Astrocyte (in vitro differentiated cells and primary cell): ENCODE data around the gene GDF2. TPM values are rescaled to one million over a fixed set of nuclear protein-coding genes. Genes with fewer than 3 reads are reported as not detected.

Source experiments
- DNase-seq: peaks from one replicate; pipeline ENCODE4 v3.0.0-alpha.2; 2010; ENCODE audit warnings: low read depth
- FAIRE-seq: peaks from 2 replicates; lab custom pipeline; 2011; peaks lifted over from hg19 to GRCh38; lab: Jason Lieb, UNC
- H2AFZ ChIP-seq: 2 replicates; pipeline ENCODE4 v1.6.0; 2012; ENCODE audit warnings: low read depth, low read length, inconsistent platforms
- H3K27ac ChIP-seq: 2 replicates; pipeline ENCODE4 v1.5.1; 2011; ENCODE audit warnings: low read depth, low read length, inconsistent platforms
- H3K27me3 ChIP-seq: 2 replicates; pipeline ENCODE4 v1.6.0; 2011; ENCODE audit warnings: low read length, inconsistent platforms; ENCODE audit not compliant: insufficient read depth
- H3K36me3 ChIP-seq: 2 replicates; pipeline ENCODE4 v1.5.1; 2011; ENCODE audit warnings: low read length, inconsistent platforms; ENCODE audit not compliant: insufficient read depth
- H3K4me1 ChIP-seq: 2 replicates; pipeline ENCODE4 v1.5.1; 2011; ENCODE audit warnings: low read length, inconsistent platforms; ENCODE audit not compliant: insufficient read depth
- H3K4me2 ChIP-seq: 2 replicates; pipeline ENCODE4 v1.6.0; 2012; ENCODE audit warnings: low read length, inconsistent platforms
- H3K4me3 ChIP-seq: 2 replicates; pipeline ENCODE4 v1.5.1; 2011; ENCODE audit warnings: low read depth, mild to moderate bottlenecking, low read length, inconsistent platforms; ENCODE audit not compliant: insufficient read depth
- H3K79me2 ChIP-seq: 2 replicates; pipeline ENCODE4 v1.6.0; 2012; ENCODE audit warnings: mild to moderate bottlenecking, low read length, inconsistent platforms; ENCODE audit not compliant: insufficient read depth
- H3K9ac ChIP-seq: 2 replicates; pipeline ENCODE4 v1.6.0; 2012; ENCODE audit warnings: mild to moderate bottlenecking, low read length, inconsistent platforms
- H3K9me3 ChIP-seq: 2 replicates; pipeline ENCODE4 v1.5.1; 2012; ENCODE audit warnings: low read depth, mild to moderate bottlenecking, low read length, inconsistent platforms; ENCODE audit not compliant: insufficient read depth
- H4K20me1 ChIP-seq: 2 replicates; pipeline ENCODE4 v1.6.0; 2012; ENCODE audit warnings: low read length, inconsistent platforms; ENCODE audit not compliant: insufficient read depth
- H3K27ac Mint-ChIP-seq: one replicate; pipeline ENCODE4 v1.8.0; 2021; ENCODE audit warnings: mild to moderate bottlenecking, mixed read lengths; ENCODE audit not compliant: unreplicated experiment
- H3K27me3 Mint-ChIP-seq: one replicate; pipeline ENCODE4 v1.8.0; 2021; ENCODE audit warnings: low read depth, mixed read lengths; ENCODE audit not compliant: unreplicated experiment
- H3K36me3 Mint-ChIP-seq: one replicate; pipeline ENCODE4 v1.8.0; 2021; ENCODE audit warnings: low read depth, mixed read lengths; ENCODE audit not compliant: unreplicated experiment
- H3K4me1 Mint-ChIP-seq: one replicate; pipeline ENCODE4 v1.8.0; 2021; ENCODE audit warnings: low read depth, mixed read lengths; ENCODE audit not compliant: unreplicated experiment
- H3K4me3 Mint-ChIP-seq: one replicate; pipeline ENCODE4 v1.8.0; 2021; ENCODE audit warnings: mild to moderate bottlenecking, moderate library complexity, mixed read lengths; ENCODE audit not compliant: unreplicated experiment
- H3K9me3 Mint-ChIP-seq: one replicate; pipeline ENCODE4 v1.8.0; 2021; ENCODE audit warnings: mild to moderate bottlenecking, mixed read lengths; ENCODE audit not compliant: unreplicated experiment
- EZH2 ChIP-seq: IDR thresholded peaks from 2 replicates; pipeline ENCODE4 v1.6.1; 2012; ENCODE audit warnings: mild to moderate bottlenecking, low read length, inconsistent platforms; ENCODE audit not compliant: insufficient read depth
- total RNA-seq: library from RNA; stranded (reverse); gene quantifications from 2 replicates; pipeline ENCODE4 v1.2.1, GENCODE V29; 2021
- TF ChIP-seq, protein P1 (sequence below): IDR thresholded peaks from 2 replicates; pipeline ENCODE4 v1.5.1; 2011; ENCODE audit warnings: low read depth, mild to moderate bottlenecking, inconsistent platforms, low read length, moderate library complexity; ENCODE audit not compliant: insufficient read depth

GDF2 gene
- total RNA-seq, 1 donor from 2014 or later: not detected

DNA sequence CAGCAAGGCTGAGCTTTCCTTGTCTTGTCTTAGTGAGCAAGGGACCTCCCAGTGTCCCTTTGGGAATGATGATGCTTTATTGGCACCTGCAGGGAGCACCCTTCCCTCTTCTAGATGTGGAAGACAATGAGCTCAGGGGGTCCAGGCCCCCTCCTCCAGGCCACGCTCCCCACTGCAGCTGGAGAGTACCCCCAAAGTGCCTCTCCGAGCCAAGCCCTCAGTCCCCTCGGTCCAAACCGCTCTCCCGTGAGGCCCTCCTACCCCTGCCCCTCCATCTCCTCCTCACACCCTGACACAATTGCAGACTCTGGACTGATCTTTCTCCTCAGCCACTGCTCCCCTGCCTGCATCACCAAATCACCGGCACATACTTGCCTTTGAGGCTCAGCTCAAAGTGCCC is 42.7 kb downstream of the GDF2 start:
- no peaks in the 10 kb centered on the region for H3K4me1 Mint-ChIP-seq
- Histone ChIP-seq H3K4me1 (no peaks in the 10 kb centered on the region), H2AFZ (no peak overlapping the region), H3K27me3 (no peaks in the 10 kb centered on the region), H4K20me1 (no peaks in the 10 kb centered on the region), H3K9ac (no peak overlapping the region), H3K4me3 (no peak overlapping the region), H3K27ac (no peak overlapping the region), H3K4me2 (no peak overlapping the region), H3K79me2 (no peaks in the 10 kb centered on the region), H3K9me3 (no peaks in the 10 kb centered on the region), H3K36me3 (no peaks in the 10 kb centered on the region)
- H3K27me3 Mint-ChIP-seq: peaks cover 35% of the 10 kb centered on the region
- FAIRE-seq (no peak), DNase-seq (no peak)
- TF ChIP-seq, protein P1, sequence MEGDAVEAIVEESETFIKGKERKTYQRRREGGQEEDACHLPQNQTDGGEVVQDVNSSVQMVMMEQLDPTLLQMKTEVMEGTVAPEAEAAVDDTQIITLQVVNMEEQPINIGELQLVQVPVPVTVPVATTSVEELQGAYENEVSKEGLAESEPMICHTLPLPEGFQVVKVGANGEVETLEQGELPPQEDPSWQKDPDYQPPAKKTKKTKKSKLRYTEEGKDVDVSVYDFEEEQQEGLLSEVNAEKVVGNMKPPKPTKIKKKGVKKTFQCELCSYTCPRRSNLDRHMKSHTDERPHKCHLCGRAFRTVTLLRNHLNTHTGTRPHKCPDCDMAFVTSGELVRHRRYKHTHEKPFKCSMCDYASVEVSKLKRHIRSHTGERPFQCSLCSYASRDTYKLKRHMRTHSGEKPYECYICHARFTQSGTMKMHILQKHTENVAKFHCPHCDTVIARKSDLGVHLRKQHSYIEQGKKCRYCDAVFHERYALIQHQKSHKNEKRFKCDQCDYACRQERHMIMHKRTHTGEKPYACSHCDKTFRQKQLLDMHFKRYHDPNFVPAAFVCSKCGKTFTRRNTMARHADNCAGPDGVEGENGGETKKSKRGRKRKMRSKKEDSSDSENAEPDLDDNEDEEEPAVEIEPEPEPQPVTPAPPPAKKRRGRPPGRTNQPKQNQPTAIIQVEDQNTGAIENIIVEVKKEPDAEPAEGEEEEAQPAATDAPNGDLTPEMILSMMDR: no peak
- no peak for TF ChIP-seq EZH2
- H3K27ac Mint-ChIP-seq: no peak overlapping the region
- H3K4me3 Mint-ChIP-seq: no peak overlapping the region
- H3K36me3 Mint-ChIP-seq: peaks cover 3% of the 10 kb centered on the region
- peaks cover 5% of the 10 kb centered on the region for H3K9me3 Mint-ChIP-seq

DNA sequence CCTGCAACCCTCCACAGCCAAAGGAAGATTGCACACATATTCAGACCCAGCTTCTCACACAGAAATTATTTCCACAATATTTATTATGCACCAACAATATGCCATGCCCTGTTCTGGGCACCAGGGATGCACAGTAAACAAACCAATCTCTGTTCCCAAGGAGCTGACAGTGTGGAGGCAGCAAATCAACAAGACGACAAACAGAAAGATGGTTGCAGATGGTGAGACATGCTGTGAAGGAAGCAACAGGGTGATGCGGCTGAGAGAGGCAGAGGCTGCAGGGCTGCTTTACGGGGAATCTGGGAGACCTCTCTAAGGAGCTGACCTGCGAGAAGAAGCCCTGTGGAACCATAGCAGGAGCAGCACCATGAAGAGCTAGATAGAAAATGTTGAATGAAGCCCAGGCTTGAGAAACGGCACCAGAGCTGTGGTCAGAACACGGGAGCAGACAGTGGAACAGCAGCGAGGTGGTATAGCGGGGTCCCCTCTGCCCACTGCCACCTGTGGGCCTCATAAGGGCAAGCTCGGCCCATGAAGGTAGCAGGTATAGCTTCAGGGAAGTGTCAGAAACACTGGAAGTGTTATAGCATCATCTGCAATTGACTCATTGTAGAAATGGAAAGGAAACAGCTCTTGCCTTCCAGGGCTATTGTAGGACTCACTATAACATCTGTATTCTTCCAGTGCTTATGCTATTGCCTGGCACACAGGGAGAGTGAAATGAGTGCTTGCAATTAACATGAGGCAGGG is 43.4 kb downstream of the GDF2 start:
- Histone ChIP-seq H3K9ac (no peak overlapping the region), H3K4me2 (no peak overlapping the region), H3K36me3 (no peaks in the 10 kb centered on the region), H3K9me3 (no peaks in the 10 kb centered on the region), H2AFZ (no peak overlapping the region), H4K20me1 (no peaks in the 10 kb centered on the region), H3K27ac (no peak overlapping the region), H3K79me2 (no peaks in the 10 kb centered on the region), H3K4me3 (no peak overlapping the region), H3K27me3 (no peaks in the 10 kb centered on the region), H3K4me1 (no peaks in the 10 kb centered on the region)
- peaks cover 5% of the 10 kb centered on the region for H3K9me3 Mint-ChIP-seq
- peaks cover 39% of the 10 kb centered on the region for H3K27me3 Mint-ChIP-seq
- DNase-seq: no peak
- H3K27ac Mint-ChIP-seq: no peak overlapping the region
- H3K4me1 Mint-ChIP-seq: no peaks in the 10 kb centered on the region
- no peak overlapping the region for H3K4me3 Mint-ChIP-seq
- H3K36me3 Mint-ChIP-seq: peaks cover 3% of the 10 kb centered on the region
- FAIRE-seq: no peak
- no peak for TF ChIP-seq EZH2
- TF ChIP-seq, protein P1: no peak

DNA sequence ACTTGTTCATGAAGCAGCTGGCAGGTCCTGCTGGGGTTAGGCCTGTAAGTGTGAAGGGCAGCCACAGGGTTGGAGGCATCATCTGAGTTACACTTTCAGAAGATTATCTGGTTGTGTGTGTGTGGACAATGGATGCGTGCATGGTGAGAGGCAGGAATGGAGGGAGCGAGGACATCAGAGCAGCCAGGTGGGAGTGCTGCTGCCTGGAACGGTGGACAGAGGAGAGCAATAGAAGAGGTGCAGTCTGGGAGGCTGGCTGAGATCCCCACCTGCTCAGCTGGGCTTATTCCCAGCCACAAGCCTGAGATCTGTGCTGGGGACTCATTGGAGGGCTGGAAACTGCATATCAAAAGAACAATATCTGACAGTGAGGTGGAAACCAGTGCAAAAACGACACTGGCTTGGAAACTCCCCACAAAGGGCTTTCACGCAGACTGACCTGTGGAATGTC is 44.0 kb downstream of the GDF2 start:
- FAIRE-seq (no peak), DNase-seq (no peak)
- H3K9ac ChIP-seq: no peak overlapping the region
- H3K27ac ChIP-seq: no peak overlapping the region
- no peak overlapping the region for H3K27ac Mint-ChIP-seq
- H3K4me3 ChIP-seq: no peak overlapping the region
- H3K4me3 Mint-ChIP-seq: no peak overlapping the region
- peaks cover 5% of the 10 kb centered on the region for H3K9me3 Mint-ChIP-seq
- no peaks in the 10 kb centered on the region for H3K27me3 ChIP-seq
- H3K36me3 Mint-ChIP-seq: peaks cover 3% of the 10 kb centered on the region
- no peaks in the 10 kb centered on the region for H4K20me1 ChIP-seq
- H3K9me3 ChIP-seq: no peaks in the 10 kb centered on the region
- H3K4me1 Mint-ChIP-seq: no peaks in the 10 kb centered on the region
- no peaks in the 10 kb centered on the region for H3K4me1 ChIP-seq
- peaks cover 39% of the 10 kb centered on the region for H3K27me3 Mint-ChIP-seq
- no peak overlapping the region for H3K4me2 ChIP-seq
- no peaks in the 10 kb centered on the region for H3K36me3 ChIP-seq
- H3K79me2 ChIP-seq: no peaks in the 10 kb centered on the region
- TF ChIP-seq, protein P1: no peak
- TF ChIP-seq EZH2: no peak
- no peak overlapping the region for H2AFZ ChIP-seq
